Gastrocnemius medialis (tissue), 4 donors: ENCODE measurements around the gene OR10C1.

Source experiments
- POLR2A ChIP-seq, 2 donors: fragments of 450-650 bp; IDR thresholded peaks; one replicate each; pipeline ENCODE4 v1.6.1; 2017; ENCODE audit warnings: antibody characterized with exemption in 2 of 2, mild to moderate bottlenecking in 2 of 2, moderate library complexity in 2 of 2
- TF ChIP-seq, protein P1 (sequence below), 5 experiments: fragments of 450-650 bp in 3 of 5; fragments of 200-600 bp in 2 of 5; sonication (generic) in 2 of 5; IDR thresholded peaks in 4 of 5; conservative IDR thresholded peaks in 1 of 5; 1 replicate in 4 of 5; 2 replicates in 1 of 5; pipeline ENCODE4 v1.5.1; 2016 to 2019; ENCODE audit warnings: antibody characterized with exemption in 5 of 5, mild to moderate bottlenecking in 3 of 5, moderate library complexity in 3 of 5

- TF ChIP-seq, protein P1, sequence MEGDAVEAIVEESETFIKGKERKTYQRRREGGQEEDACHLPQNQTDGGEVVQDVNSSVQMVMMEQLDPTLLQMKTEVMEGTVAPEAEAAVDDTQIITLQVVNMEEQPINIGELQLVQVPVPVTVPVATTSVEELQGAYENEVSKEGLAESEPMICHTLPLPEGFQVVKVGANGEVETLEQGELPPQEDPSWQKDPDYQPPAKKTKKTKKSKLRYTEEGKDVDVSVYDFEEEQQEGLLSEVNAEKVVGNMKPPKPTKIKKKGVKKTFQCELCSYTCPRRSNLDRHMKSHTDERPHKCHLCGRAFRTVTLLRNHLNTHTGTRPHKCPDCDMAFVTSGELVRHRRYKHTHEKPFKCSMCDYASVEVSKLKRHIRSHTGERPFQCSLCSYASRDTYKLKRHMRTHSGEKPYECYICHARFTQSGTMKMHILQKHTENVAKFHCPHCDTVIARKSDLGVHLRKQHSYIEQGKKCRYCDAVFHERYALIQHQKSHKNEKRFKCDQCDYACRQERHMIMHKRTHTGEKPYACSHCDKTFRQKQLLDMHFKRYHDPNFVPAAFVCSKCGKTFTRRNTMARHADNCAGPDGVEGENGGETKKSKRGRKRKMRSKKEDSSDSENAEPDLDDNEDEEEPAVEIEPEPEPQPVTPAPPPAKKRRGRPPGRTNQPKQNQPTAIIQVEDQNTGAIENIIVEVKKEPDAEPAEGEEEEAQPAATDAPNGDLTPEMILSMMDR (IDR thresholded peaks at IDR 0.05 in 4 of 5, conservative IDR thresholded peaks at IDR 0.05 in 1 of 5): no peak
- no peak for TF ChIP-seq POLR2A (IDR thresholded peaks at IDR 0.05)
Observed at GRCh38 chr6:29419516-29419915, 19.6 kb upstream of the OR10C1 start.
